Aorta (tissue), 5 donors: ENCODE results near the gene PDE10A. TPM values are rescaled to one million over a fixed set of nuclear protein-coding genes. Genes with fewer than 3 reads are reported as not detected.
"Not testable (repeated sequence)": the region's sequence is repeated elsewhere in the genome, so short reads cannot be mapped to it uniquely, and the experiment has no call there.

Experiments
- ATAC-seq: fragments of 200-7000 bp; cut with Tn5 transposase; one replicate; pipeline ENCODE4 v1.9.1; 2022; ENCODE audit warnings: moderate library complexity; ENCODE audit not compliant: low FRiP score
- DNase-seq, 2 donors: peaks; one replicate each; pipeline ENCODE4 v3.0.0-alpha.2; 2020
- H3K27ac ChIP-seq, 2 donors: one replicate each; pipeline ENCODE4 v1.5.1; 2013; ENCODE audit warnings: low read length in 2 of 2, mild to moderate bottlenecking in 2 of 2, moderate library complexity in 2 of 2, control low read depth in 1 of 2, inconsistent platforms in 1 of 2, low read depth in 1 of 2
- H3K27me3 ChIP-seq, 2 donors: one replicate each; pipeline ENCODE4 v1.6.1; 2013; ENCODE audit warnings: control low read depth in 1 of 2, low read length in 1 of 2, mild to moderate bottlenecking in 1 of 2, moderate library complexity in 1 of 2; ENCODE audit not compliant: insufficient read depth in 2 of 2, control insufficient read depth in 1 of 2
- H3K36me3 ChIP-seq, 2 donors: one replicate each; pipeline ENCODE4 v1.6.1; 2013; ENCODE audit warnings: control low read depth in 1 of 2, low read length in 1 of 2, mild to moderate bottlenecking in 1 of 2; ENCODE audit not compliant: insufficient read depth in 2 of 2, control insufficient read depth in 1 of 2
- H3K4me1 ChIP-seq, 2 donors: one replicate each; pipeline ENCODE4 v1.6.1; 2013; ENCODE audit warnings: low read length in 2 of 2, control low read depth in 1 of 2, mild to moderate bottlenecking in 1 of 2, moderate library complexity in 1 of 2; ENCODE audit not compliant: insufficient read depth in 2 of 2, control insufficient read depth in 1 of 2
- H3K4me3 ChIP-seq, 2 donors: one replicate each; pipeline ENCODE4 v1.5.1; 2013; ENCODE audit warnings: low read length in 2 of 2, control low read depth in 1 of 2, mild to moderate bottlenecking in 1 of 2
- H3K9me3 ChIP-seq: one replicate; pipeline ENCODE4 v1.6.1; 2013; ENCODE audit warnings: mild to moderate bottlenecking, low read length; ENCODE audit not compliant: control insufficient read depth
- WGBS, 2 donors: extraction: QIAGEN DNeasy Blood & Tissue Kit; methylation state at CpG; one replicate each; pipeline ENCODE4 v1.1.7; 2013; 5-methylcytosine and 5-hydroxymethylcytosine counted together
- intact Hi-C, 2 donors: fragments of 100-400 bp; cut with DNase I; formaldehyde crosslinking; loops; one replicate each; pipeline versions ENCODE4 v1.14.2 to v1.15.0; 2022
- polyA plus RNA-seq, 2 donors: library from polyadenylated mRNA; stranded (reverse); fragments of 200-250 nt; gene quantifications; one replicate each; pipeline ENCODE4 v1.2.3, GENCODE V29; 2013
- total RNA-seq, 2 donors: library from RNA; stranded (reverse); fragmentation: NEBNext Ultra II Directional; extraction: Animal tissue kit (Norgen Biotek cat#: 25700); gene quantifications; one replicate each; pipeline ENCODE4 v1.2.1, GENCODE V29; 2021
- donor health status: healthy with polysubstance abuse.
- donor health status: Bipolar disorder and iron deficiency.
- donor health status: DM: no; HTN: no; CAD: no.
- donor health status: DM: no; HTN: no; CAD: no.
- donor health status: DM: yes; HTN: yes; CAD: no.

PDE10A gene
- total and polyA plus RNA-seq, 4 donors: 0.75 to 17.1 (median 6.2) TPM

DNA sequence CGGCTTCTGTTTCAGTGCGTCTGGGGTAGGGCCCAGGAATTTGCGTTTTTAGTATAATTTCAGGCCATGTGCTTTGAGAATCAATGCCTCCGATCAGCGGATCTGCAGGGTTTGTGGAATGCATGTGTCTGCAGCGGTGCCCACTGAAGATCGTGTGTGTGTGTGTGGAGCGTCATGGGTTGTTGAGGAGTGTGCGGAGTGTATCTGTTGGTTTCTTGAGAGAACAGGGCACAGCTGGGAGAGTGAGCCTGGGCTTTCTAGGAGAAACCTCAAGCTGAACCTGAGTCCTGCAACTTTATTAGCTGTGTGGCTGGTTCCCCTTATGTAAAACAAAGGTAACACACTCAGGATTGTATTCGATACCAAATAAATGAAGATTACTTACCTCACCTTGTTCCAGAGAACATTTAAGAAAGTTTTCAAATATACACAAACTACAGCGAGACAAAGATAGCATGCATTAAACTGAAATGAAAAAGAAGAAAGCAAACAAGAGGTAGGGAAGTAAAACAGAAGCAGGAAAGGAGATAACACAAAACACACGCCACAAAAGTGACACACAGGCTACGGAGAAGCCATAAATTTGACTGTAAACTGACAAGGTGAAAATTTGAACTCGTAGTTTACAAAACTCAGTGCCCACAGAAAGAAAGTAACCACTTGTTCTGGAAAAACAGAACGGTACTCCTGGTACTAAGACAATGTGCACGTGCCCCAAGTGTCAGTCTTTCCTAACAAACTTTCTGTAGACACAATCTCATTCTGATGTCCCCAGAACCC, 28.8 kb downstream of the PDE10A start:
- H3K27me3 ChIP-seq: no peaks in the 10 kb centered on the region
- H3K36me3 ChIP-seq: no peaks in the 10 kb centered on the region
- H3K27ac ChIP-seq: no peak overlapping the region
- ATAC-seq (no peak), DNase-seq (no peak)
- H3K9me3 ChIP-seq: no peaks in the 10 kb centered on the region
- WGBS, 2 donors: 93 to 94% methylated on average over 16 of the region's 16 CpGs
- H3K4me3 ChIP-seq: no peak overlapping the region
- H3K4me1 ChIP-seq: peaks cover 0 to 1% of the 10 kb centered on the region in 2 donors
- intact Hi-C loops: no loop called here

DNA sequence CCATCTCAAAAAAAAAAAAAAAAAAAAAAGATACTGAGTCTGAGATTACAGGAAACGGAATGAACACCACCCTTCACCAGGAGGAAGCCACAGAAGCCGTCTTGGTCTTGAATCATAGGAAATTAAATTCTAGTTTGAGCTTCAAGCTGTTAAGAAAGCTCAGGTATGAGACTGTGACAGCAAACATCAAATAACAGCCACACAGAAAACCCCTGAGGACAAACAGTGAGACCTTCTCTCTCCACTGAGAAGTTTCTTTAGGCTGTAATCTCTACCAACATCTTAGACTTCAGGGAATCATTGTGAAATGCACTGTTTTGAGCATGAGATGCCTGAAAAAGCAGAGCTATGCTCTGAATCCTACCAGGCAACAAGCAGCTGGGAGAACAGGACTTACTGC, 30.8 kb downstream of the PDE10A start:
- Histone ChIP-seq H3K4me1 (peaks cover 0 to 1% of the 10 kb centered on the region in 2 donors), H3K9me3 (no peaks in the 10 kb centered on the region), H3K27me3 (no peaks in the 10 kb centered on the region), H3K4me3 (no peak overlapping the region), H3K36me3 (no peaks in the 10 kb centered on the region), H3K27ac (no peak overlapping the region)
- DNase-seq (no peak), ATAC-seq (no peak)
- 83 to 95% methylated on average over 2 of the region's 2 CpGs for WGBS, 2 donors
- intact Hi-C loops: no loop called here

DNA sequence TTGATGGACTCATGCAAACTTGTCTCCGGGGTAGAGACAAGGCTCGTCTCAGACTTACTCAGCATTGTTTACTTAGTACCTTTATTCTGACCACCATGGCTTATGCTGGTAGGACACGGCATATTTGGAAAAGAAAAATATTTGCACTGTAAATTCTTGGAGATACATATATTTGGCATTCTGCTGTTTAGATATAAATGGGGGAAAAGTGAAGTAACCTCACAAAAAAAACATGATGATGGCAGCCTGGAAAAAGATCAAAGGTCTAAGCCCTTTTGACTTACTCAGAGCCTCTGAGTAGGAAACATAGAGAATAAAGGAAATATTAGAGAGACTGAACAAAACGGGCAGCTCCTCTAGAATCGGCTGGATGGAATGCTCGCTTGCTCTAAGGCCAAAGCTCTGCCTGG, 32.5 kb downstream of the PDE10A start:
- H3K27ac ChIP-seq: no peak overlapping the region
- H3K36me3 ChIP-seq: no peaks in the 10 kb centered on the region
- intact Hi-C loops: no loop called here
- ATAC-seq (no peak), DNase-seq (no peak)
- H3K9me3 ChIP-seq: no peaks in the 10 kb centered on the region
- 5 to 11% methylated on average over 6 of the region's 6 CpGs for WGBS, 2 donors
- no peak overlapping the region for H3K4me3 ChIP-seq
- H3K4me1 ChIP-seq: peaks cover 0 to 1% of the 10 kb centered on the region in 2 donors
- H3K27me3 ChIP-seq: no peaks in the 10 kb centered on the region

DNA sequence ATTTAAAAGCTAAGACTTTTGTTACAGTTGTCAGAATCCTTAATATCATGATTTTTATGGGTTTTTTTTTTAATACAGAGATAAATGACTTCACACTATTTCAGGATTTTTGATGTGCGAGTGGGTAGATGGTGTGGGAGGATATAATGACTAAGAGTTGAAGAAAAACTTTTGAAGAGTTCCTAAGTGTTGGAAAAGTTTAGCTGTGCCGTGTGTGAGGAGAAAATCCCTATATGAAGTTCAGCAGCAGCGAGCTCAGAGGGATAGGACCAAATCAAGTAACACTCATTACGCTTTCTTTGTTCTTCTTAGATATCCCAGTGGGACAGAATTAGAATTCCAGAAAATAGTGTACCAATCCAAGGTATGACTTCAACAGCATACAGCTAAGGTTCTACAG, 34.1 kb downstream of the PDE10A start:
- H3K4me3 ChIP-seq: no peak overlapping the region
- ATAC-seq (no peak), DNase-seq (no peak)
- H3K36me3 ChIP-seq: no peaks in the 10 kb centered on the region
- 94 to 96% methylated on average over 4 of the region's 4 CpGs for WGBS, 2 donors
- peaks cover 0 to 1% of the 10 kb centered on the region in 2 donors for H3K4me1 ChIP-seq
- H3K27ac ChIP-seq: no peak overlapping the region
- H3K27me3 ChIP-seq: no peaks in the 10 kb centered on the region
- intact Hi-C loops: no loop called here
- H3K9me3 ChIP-seq: no peaks in the 10 kb centered on the region

DNA sequence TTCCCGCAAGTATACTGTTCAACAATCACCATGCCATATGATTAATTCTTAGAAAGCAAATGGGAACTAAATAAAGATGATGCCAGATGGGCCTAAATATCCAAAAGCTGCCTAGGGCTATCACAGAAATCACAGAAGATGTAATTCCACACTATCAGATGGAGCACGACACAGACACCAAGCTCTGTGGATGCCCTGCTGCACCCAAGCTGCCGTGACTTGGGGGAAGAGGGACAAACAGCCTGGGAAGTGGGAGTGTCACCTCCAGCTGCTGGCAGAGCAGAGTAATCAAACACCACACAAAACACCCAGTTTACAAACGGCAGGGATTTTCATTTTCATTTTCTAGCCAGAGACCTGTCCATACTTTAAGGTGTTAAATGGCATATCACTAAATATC, 35.7 kb downstream of the PDE10A start:
- no peak for DNase-seq
- Histone ChIP-seq H3K4me1 (peaks cover 0 to 1% of the 10 kb centered on the region in 2 donors), H3K9me3 (no peaks in the 10 kb centered on the region), H3K27ac (no peak overlapping the region), H3K4me3 (no peak overlapping the region), H3K27me3 (no peaks in the 10 kb centered on the region), H3K36me3 (no peaks in the 10 kb centered on the region)
- intact Hi-C loops: no loop called here
- 98 to 99% methylated on average over 4 of the region's 4 CpGs for WGBS, 2 donors
- ATAC-seq: no peak

DNA sequence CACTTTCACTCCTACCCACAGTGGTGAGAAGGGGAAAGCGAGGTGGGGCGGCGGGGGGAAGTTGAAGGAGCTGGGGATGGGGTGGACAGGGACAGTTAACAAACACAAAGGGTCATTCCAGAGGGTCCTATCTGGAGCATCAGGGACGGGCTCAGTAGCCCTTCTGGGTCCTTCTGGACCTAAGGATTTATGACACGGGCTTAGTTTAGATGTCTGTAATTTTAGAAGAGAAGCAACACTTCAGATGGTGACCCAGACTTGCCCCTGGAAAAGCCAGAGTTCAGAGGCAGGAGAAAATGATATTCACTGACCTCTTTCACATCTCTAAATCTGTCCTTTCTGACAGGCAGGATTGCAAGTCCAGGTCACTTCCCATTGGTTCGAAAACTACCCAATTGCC, 36.3 kb downstream of the PDE10A start:
- Histone ChIP-seq H3K27me3 (no peaks in the 10 kb centered on the region), H3K27ac (no peak overlapping the region), H3K4me1 (peaks cover 0 to 1% of the 10 kb centered on the region in 2 donors), H3K36me3 (no peaks in the 10 kb centered on the region), H3K4me3 (no peak overlapping the region), H3K9me3 (no peaks in the 10 kb centered on the region)
- ATAC-seq (no peak), DNase-seq (no peak)
- WGBS, 2 donors: 74 to 78% methylated on average over 6 of the region's 6 CpGs
- intact Hi-C loops: no loop called here

DNA sequence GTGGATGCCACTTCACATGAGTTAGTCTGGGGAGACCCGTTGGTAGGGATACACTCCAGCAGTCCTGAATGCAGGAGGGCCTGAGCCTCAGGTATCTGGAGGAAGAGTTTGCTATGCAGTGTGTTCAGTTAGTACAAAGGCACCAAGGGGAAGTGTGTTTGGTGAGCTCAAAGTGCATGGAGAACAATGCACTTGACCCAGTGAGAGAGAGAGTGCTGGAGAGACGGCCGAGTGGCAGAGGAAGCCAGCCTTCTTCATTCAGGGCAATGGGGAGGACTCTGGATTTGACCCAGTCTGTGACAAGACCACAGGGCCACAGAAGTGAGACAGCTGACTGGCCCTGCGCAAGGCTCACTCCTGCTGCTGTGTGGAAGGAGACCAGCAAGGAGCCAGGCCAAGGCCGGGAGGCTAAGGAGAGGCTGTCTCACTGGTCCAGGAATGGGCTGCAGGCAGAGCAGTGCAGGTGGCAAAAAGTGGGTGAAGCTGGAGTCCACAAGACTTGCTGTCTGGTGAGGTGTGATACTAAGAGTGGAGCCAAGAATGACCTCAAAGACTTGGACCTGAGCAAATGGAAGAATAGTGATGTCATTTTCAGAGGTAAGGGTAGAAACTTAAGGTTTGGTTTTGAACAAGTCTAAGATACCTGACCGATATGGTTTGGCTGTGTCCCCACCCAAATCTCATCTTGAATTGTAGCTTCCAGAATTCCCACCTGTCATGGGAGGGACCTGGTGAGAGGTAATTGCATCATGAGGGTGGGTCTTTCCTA, 38.0 kb downstream of the PDE10A start:
- H3K4me1 ChIP-seq: no peaks in the 10 kb centered on the region
- H3K27me3 ChIP-seq: no peaks in the 10 kb centered on the region
- ATAC-seq: no peak
- H3K36me3 ChIP-seq: no peaks in the 10 kb centered on the region
- DNase-seq: no peak
- H3K4me3 ChIP-seq: no peak overlapping the region
- no peaks in the 10 kb centered on the region for H3K9me3 ChIP-seq
- no peak overlapping the region for H3K27ac ChIP-seq
- 95 to 96% methylated on average over 6 of the region's 6 CpGs for WGBS, 2 donors
- intact Hi-C loops: no loop called here

DNA sequence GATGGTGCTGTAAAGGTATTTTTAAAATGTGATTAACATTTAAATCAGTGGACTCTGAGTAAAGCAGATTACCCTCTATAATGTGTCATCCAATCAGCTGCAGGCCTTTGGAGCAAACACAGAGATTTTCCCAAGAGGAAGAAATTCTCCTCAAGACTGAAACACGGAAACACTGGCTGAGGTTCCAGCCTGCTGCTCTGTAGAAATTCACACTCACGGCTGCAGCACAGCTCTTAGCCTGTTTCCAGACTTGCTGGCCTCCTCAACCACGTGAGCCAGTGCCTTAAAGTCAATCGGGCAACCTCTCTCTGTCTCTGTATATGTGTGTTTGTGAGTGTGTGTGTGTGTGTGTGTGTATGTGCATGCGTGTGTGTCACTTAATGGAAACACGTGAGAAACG, 41.1 kb downstream of the PDE10A start:
- ATAC-seq: no peak
- Histone ChIP-seq H3K4me1 (no peaks in the 10 kb centered on the region), H3K9me3 (no peaks in the 10 kb centered on the region), H3K27ac (no peak overlapping the region), H3K36me3 (no peaks in the 10 kb centered on the region), H3K4me3 (no peak overlapping the region), H3K27me3 (no peaks in the 10 kb centered on the region)
- intact Hi-C loops: no loop called here
- DNase-seq: no peak
- WGBS, 2 donors: 93 to 94% methylated on average over 7 of the region's 7 CpGs

DNA sequence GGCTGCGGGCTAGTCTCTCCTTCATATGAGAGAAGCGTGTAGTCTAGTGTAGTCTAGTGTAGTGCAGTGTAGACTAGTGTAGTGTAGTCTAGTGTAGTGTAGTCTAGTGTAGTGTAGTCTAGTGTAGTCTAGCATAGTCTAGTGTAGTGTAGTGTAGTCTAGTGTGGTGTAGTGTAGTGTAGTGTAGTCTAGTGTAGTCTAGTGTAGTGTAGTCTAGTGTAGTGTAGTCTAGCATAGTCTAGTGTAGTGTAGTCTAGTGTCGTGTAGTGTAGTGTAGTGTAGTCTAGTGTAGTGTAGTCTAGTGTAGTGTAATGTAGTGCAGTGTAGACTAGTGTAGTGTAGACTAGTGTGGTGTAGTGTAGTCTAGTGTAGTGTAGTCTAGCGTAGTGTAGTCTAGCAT, 44.1 kb downstream of the PDE10A start:
- WGBS, 2 donors: 96 to 99% methylated on average over 4 of the region's 4 CpGs
- H3K9me3 ChIP-seq: not testable (repeated sequence)

More for the DNA sequence above, 44.1 kb downstream of the PDE10A start:
- intact Hi-C loops, H3K36me3 ChIP-seq, H3K4me1 ChIP-seq, ATAC-seq, H3K4me3 ChIP-seq, DNase-seq, H3K27ac ChIP-seq, H3K27me3 ChIP-seq: not testable (repeated sequence)
